ENCODE results near the gene POLDIP3.

The POLDIP3 gene

GRCh38 chr22:42651134-42651533 lies 36.5 kb upstream of the POLDIP3 start:
- no peak overlapping the region for H3K27ac ChIP-seq
- TF ChIP-seq CTCF (IDR thresholded peaks at IDR 0.05) (no peak), ZFX (IDR thresholded peaks at IDR 0.05; ENCODE audit: borderline replicate concordance) (no peak)

- TF ChIP-seq ZFX (IDR thresholded peaks at IDR 0.05; ENCODE audit: borderline replicate concordance) (no peak), CTCF (IDR thresholded peaks at IDR 0.05) (no peak)
- peak within 1 kb of the TSS; percentile 69 for H3K27ac ChIP-seq
Measured at GRCh38 chr22:42649246-42650099, 34.8 kb upstream of the POLDIP3 start, which contains the start of gene CYB5R3. Gene CYB5R3, minus strand, starts transcription at chr22:42649392. Its CDS starts 77 bp downstream, at chr22:42649315.

- TF ChIP-seq CTCF (IDR thresholded peaks at IDR 0.05): no peak
- TF ChIP-seq ZFX (IDR thresholded peaks at IDR 0.05; ENCODE audit: borderline replicate concordance): no peak
- H3K27ac ChIP-seq: peak overlapping the region; percentile 69
Measured at GRCh38 chr22:42648368-42649245, 33.9 kb upstream of the POLDIP3 start.

GRCh38 chr22:42648017-42648367 lies 33.3 kb upstream of the POLDIP3 start:
- TF ChIP-seq ZFX (IDR thresholded peaks at IDR 0.05; ENCODE audit: borderline replicate concordance) (no peak), CTCF (IDR thresholded peaks at IDR 0.05) (no peak)
- H3K27ac ChIP-seq: peak overlapping the region; percentile 69

GRCh38 chr22:42646569-42647525 lies 32.2 kb upstream of the POLDIP3 start:
- TF ChIP-seq CTCF (IDR thresholded peaks at IDR 0.05) (no peak), ZFX (IDR thresholded peaks at IDR 0.05; ENCODE audit: borderline replicate concordance) (no peak)
- H3K27ac ChIP-seq: no peak overlapping the region

- TF ChIP-seq CTCF (IDR thresholded peaks at IDR 0.05): no peak
- TF ChIP-seq ZFX (IDR thresholded peaks at IDR 0.05; ENCODE audit: borderline replicate concordance): no peak
- H3K27ac ChIP-seq: no peak overlapping the region
Measured at GRCh38 chr22:42645938-42646568, 31.4 kb upstream of the POLDIP3 start.
